Keratinocyte (primary cell): ENCODE measurements around the gene NUDT14.

Experiments
- CTCF ChIP-seq, 3 experiments: IDR thresholded peaks in 1 of 3; conservative IDR thresholded peaks in 1 of 3; optimal IDR thresholded peaks in 1 of 3; 2 replicates in 2 of 3; 3 replicates in 1 of 3; pipeline versions ENCODE3 to v1.5.1; 2011; ENCODE audit warnings: low read length in 3 of 3, mild to moderate bottlenecking in 3 of 3, moderate library complexity in 2 of 3, control low read depth in 1 of 3, inconsistent platforms in 1 of 3; ENCODE audit not compliant: insufficient read depth in 2 of 3; ENCODE audit errors: extremely low read depth in 1 of 3
- EZH2 ChIP-seq: IDR thresholded peaks from one replicate; pipeline ENCODE4 v1.6.1; 2012; ENCODE audit warnings: inconsistent platforms, mild to moderate bottlenecking, low read length, moderate library complexity

GRCh38 chr14:105153739-105154475 lies 27.2 kb downstream of the NUDT14 start:
- TF ChIP-seq CTCF (optimal IDR thresholded peaks at IDR 0.05 in 1 of 3, IDR thresholded peaks at IDR 0.05 in 1 of 3, conservative IDR thresholded peaks at IDR 0.05 in 1 of 3; ENCODE audit: extremely low read depth in 1 of 3, insufficient read depth in 2 of 3, low read length in 3 of 3) (no peak), EZH2 (no peak)
